ENCODE measurements around the gene LKAAEAR1. TPM values are rescaled to one million over a fixed set of nuclear protein-coding genes. Genes with fewer than 3 reads are reported as not detected.

LKAAEAR1 gene
- total and polyA plus RNA-seq, 12 donors: 0.12 TPM; not detected in 11

DNA sequence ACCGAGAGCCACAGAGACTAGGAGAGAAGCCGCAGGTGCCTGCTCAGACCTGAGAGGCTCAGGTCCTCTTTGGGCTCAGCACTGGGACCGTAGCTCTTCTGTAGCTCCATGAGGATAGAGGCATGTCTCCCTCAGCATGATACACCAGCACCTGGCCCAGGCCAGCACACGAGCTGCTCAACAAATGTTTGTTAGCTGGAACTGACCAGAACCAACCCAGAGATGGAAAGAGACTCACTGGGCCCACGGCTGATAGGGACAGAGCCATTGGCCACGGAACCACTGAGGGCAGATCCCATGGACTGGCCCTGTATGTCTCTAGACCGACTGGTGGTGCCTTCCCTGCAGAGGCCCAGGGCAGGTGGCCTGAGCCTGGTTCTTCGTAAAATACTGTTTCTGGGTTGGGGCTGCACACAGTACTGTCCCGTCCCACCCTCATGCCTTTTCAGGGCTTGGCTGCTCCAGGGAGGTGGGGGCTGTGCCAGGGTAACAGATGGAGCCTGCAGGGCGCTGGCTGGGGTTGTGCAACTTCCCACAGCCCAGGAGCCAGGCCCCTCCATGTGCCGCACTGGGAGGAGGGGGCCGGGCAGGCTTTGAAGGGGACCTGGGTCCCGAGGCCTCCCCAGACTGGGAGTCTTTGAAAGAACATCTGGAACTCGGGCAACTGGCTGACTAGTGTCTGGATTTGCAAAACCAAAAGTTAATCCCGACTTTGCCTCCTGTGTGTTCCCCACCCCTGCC, 43.0 kb downstream of the LKAAEAR1 start:
- H3K27ac ChIP-seq: peak overlapping the region; percentile 79 to 96 (median 86)
- WGBS, 2 donors: 45 to 52% methylated on average over 15 of the region's 15 CpGs
- no peaks in the 10 kb centered on the region for H3K9me3 ChIP-seq
- peak overlapping the region in 9 of 10 donors; percentile 39 to 60 (median 50) for H3K4me3 ChIP-seq
- intact Hi-C loops (cut with DNase I): loop anchor here in 1 of 10 donors (2.0 kb wide), 1 partner anchor 16 kb away; no protein-coding TSS in a partner anchor
- DNase-seq (no peak), ATAC-seq (no peak)
- TF ChIP-seq CTCF (IDR thresholded peaks at IDR 0.05): no peak
- H3K36me3 ChIP-seq: no peaks in the 10 kb centered on the region
- H3K4me1 ChIP-seq: peaks cover 17 to 64% (median 54%) of the 10 kb centered on the region in 9 donors
- H3K27me3 ChIP-seq: peaks cover 3 to 95% (median 67%) of the 10 kb centered on the region in 7 donors

DNA sequence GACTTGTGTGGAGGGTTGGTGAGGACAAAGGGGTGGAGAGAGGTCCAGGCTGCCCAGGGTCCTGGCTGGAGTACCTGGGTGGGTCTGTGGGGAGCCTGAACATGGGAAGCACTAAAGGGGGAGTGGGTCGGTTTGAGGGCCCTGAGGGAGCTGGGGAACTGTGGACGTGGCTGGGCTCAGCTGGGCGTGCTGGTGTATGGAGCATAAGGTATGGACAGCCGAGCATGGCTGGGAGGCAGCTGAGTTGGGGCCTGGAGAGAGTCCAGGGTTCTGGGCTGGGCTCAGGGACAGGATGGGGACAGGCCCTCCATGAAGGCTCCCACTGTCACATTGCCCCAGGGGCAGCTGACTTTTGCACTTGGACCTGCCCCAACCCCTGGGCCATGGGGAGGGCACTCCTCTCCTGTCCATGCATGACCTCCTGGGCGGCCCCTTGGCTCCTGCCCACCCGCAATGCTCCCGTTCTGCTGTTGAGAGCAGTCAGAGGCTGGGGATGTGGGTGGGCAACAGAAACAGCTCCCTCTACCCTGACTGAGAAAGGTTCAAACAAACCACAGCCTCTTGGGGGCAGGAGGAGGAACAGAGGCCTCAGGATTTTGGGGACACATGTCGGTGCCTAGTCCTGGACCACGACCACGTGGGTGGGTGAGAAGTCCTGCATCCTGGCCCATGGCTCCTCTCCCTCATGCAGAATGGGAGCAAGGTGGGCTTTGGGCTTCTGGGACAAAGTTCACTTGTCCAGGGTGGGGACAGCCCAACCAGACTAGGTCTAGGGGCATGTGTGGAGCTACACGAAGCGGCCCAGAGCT, 43.8 kb downstream of the LKAAEAR1 start:
- 63 to 65% methylated on average over 12 of the region's 12 CpGs for WGBS, 2 donors
- Histone ChIP-seq H3K27ac (peak overlapping the region in 9 of 10 donors; percentile 33 to 96 (median 85)), H3K9me3 (no peaks in the 10 kb centered on the region), H3K36me3 (peaks cover 0 to 3% (median 0%) of the 10 kb centered on the region in 9 donors), H3K4me1 (peaks cover 17 to 64% (median 54%) of the 10 kb centered on the region in 9 donors), H3K4me3 (peak overlapping the region in 3 of 10 donors; percentile 58 to 63 (median 58)), H3K27me3 (peaks cover 3 to 94% (median 62%) of the 10 kb centered on the region in 7 donors)
- no peak for DNase-seq
- no peak for TF ChIP-seq CTCF (IDR thresholded peaks at IDR 0.05)
- ATAC-seq: no peak
- intact Hi-C loops (cut with DNase I): loop anchor here in 1 of 10 donors (2.0 kb wide), 1 partner anchor 16 kb away; no protein-coding TSS in a partner anchor

GRCh38 chr20:64039293-64040160, 44.7 kb downstream of the LKAAEAR1 start:
- peak in 5 of 8 donors; percentile 0 to 66 (median 46) for ATAC-seq
- peak in 1 of 9 donors; percentile 3 for TF ChIP-seq CTCF (IDR thresholded peaks at IDR 0.05)
- peaks cover 17 to 61% (median 51%) of the 10 kb centered on the region in 9 donors for H3K4me1 ChIP-seq
- H3K27me3 ChIP-seq: peaks cover 3 to 85% (median 59%) of the 10 kb centered on the region in 7 donors
- intact Hi-C loops (cut with DNase I): loop anchor here (1.0 to 10.0 kb wide), 7 partner anchors 17 to 85 kb away; partner anchors contain the start of gene PRPF6 (in 4 of the 10)
- peak overlapping the region in 9 of 10 donors; percentile 30 to 66 (median 58) for H3K4me3 ChIP-seq
- peaks cover 0 to 11% (median 5%) of the 10 kb centered on the region in 9 donors for H3K36me3 ChIP-seq
- H3K9me3 ChIP-seq: no peaks in the 10 kb centered on the region
- peak overlapping the region; percentile 33 to 96 (median 84) for H3K27ac ChIP-seq
- WGBS, 2 donors: 7 to 12% methylated on average over 17 of the region's 17 CpGs
- no peak for DNase-seq

Data from heart right ventricle (tissue), 16 donors.